ENCODE results near the gene MTMR6.

Gene MTMR6

DNA sequence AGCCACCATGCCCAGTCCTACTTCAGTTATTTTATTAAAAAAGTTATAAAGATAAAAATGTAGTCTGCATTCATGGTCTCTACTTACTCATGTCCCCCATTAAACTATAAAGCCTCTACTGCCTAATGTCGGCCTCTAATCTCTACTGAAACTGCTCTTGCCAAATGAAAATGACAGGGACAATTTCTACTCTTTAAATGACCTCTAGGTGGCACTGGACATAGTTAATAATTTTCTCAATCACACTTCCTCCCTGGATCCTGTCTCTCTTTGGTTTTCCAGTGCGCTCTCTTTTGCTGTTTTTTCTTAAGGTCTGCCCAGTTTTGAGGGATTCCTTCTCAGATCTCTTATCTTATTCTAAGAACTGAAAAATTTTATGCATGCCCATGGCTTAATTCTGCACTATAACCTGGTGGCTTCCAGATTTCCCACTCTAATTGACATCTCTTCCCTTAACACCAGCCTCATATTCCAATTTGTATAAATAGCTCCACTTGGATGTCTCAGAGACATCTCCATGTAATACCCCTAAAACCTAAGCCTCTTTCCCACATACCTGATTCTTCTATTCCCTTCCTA, 54.3 kb downstream of the MTMR6 start:
- Histone ChIP-seq H3K4me3 (ENCODE audit: low read depth, low read length, poor library complexity, severe bottlenecking) (no peak overlapping the region), H3K4me1 (ENCODE audit: insufficient read depth, low read length, severe bottlenecking) (peaks cover 11% of the 10 kb centered on the region), H3K27me3 (ENCODE audit: insufficient read depth, low read length) (0 out of 2 replicates have a peak, but pooled peaks cover 3% of the 10 kb centered on the region), H3F3A (ENCODE audit: insufficient read depth, low read length) (no peaks in the 10 kb centered on the region), H4K20me1 (ENCODE audit: insufficient read depth, low read length) (no peaks in the 10 kb centered on the region), H3K9ac (ENCODE audit: low read length) (no peak overlapping the region), H2AFZ (ENCODE audit: low read length) (no peak overlapping the region), H3K9me2 (ENCODE audit: low read depth, low read length) (no peaks in the 10 kb centered on the region), H3K27ac (ENCODE audit: low read depth, low read length, poor library complexity, severe bottlenecking) (no peak overlapping the region), H3K4me2 (ENCODE audit: low read length) (no peak overlapping the region), H3K9me3 (ENCODE audit: low read length) (no peaks in the 10 kb centered on the region), H3K36me3 (ENCODE audit: insufficient read depth, low read length) (no peaks in the 10 kb centered on the region), H3K79me2 (ENCODE audit: insufficient read depth, low read length) (no peaks in the 10 kb centered on the region)
- TF ChIP-seq CTCF (IDR thresholded peaks at IDR 0.05; ENCODE audit: low read length): peak; percentile 60
- TF ChIP-seq EZH2 (IDR thresholded peaks at IDR 0.05; ENCODE audit: borderline replicate concordance, low read length): no peak

- Histone ChIP-seq H3K9ac (ENCODE audit: low read length) (no peak overlapping the region), H4K20me1 (ENCODE audit: insufficient read depth, low read length) (no peaks in the 10 kb centered on the region), H3K9me3 (ENCODE audit: low read length) (no peaks in the 10 kb centered on the region), H3K4me1 (ENCODE audit: insufficient read depth, low read length, severe bottlenecking) (no peaks in the 10 kb centered on the region), H3K4me3 (ENCODE audit: low read depth, low read length, poor library complexity, severe bottlenecking) (no peak overlapping the region), H3K4me2 (ENCODE audit: low read length) (no peak overlapping the region), H3K79me2 (ENCODE audit: insufficient read depth, low read length) (no peaks in the 10 kb centered on the region), H3K36me3 (ENCODE audit: insufficient read depth, low read length) (no peaks in the 10 kb centered on the region), H3K9me2 (ENCODE audit: low read depth, low read length) (no peaks in the 10 kb centered on the region), H2AFZ (ENCODE audit: low read length) (no peak overlapping the region), H3K27me3 (ENCODE audit: insufficient read depth, low read length) (peaks cover 3% of the 10 kb centered on the region; the same call in 1 of the 2 replicates), H3K27ac (ENCODE audit: low read depth, low read length, poor library complexity, severe bottlenecking) (no peak overlapping the region), H3F3A (ENCODE audit: insufficient read depth, low read length) (no peaks in the 10 kb centered on the region)
- TF ChIP-seq EZH2 (IDR thresholded peaks at IDR 0.05; ENCODE audit: borderline replicate concordance, low read length) (no peak), CTCF (IDR thresholded peaks at IDR 0.05; ENCODE audit: low read length) (no peak)
These were observed 55.8 kb downstream of the MTMR6 start for GRCh38 chr13:25231517-25231916.

GRCh38 chr13:25227690-25228089, 59.6 kb downstream of the MTMR6 start:
- H3F3A ChIP-seq (ENCODE audit: insufficient read depth, low read length): no peaks in the 10 kb centered on the region
- H3K79me2 ChIP-seq (ENCODE audit: insufficient read depth, low read length): no peaks in the 10 kb centered on the region

More at GRCh38 chr13:25227690-25228089, 59.6 kb downstream of the MTMR6 start:
- H3K27me3 ChIP-seq (ENCODE audit: insufficient read depth, low read length): peaks cover 8% of the 10 kb centered on the region; the same call in 1 of the 2 replicates
- H2AFZ ChIP-seq (ENCODE audit: low read length): no peak overlapping the region
- H3K27ac ChIP-seq (ENCODE audit: low read depth, low read length, poor library complexity, severe bottlenecking): no peak overlapping the region
- no peaks in the 10 kb centered on the region for H4K20me1 ChIP-seq (ENCODE audit: insufficient read depth, low read length)
- H3K4me1 ChIP-seq (ENCODE audit: insufficient read depth, low read length, severe bottlenecking): no peaks in the 10 kb centered on the region
- TF ChIP-seq CTCF (IDR thresholded peaks at IDR 0.05; ENCODE audit: low read length) (no peak), EZH2 (IDR thresholded peaks at IDR 0.05; ENCODE audit: borderline replicate concordance, low read length) (no peak)
- H3K9me2 ChIP-seq (ENCODE audit: low read depth, low read length): no peaks in the 10 kb centered on the region
- no peak overlapping the region for H3K4me2 ChIP-seq (ENCODE audit: low read length)
- no peaks in the 10 kb centered on the region for H3K9me3 ChIP-seq (ENCODE audit: low read length)
- H3K4me3 ChIP-seq (ENCODE audit: low read depth, low read length, poor library complexity, severe bottlenecking): no peak overlapping the region
- no peaks in the 10 kb centered on the region for H3K36me3 ChIP-seq (ENCODE audit: insufficient read depth, low read length)
- no peak overlapping the region for H3K9ac ChIP-seq (ENCODE audit: low read length)

All from OCI-LY1 (cell line).